SK-N-SH (cell line): ENCODE data around the gene CARD14. TPM values are rescaled to one million over a fixed set of nuclear protein-coding genes. Genes with fewer than 3 reads are reported as not detected.

ENCODE experiments used
- CTCF ChIA-PET: fragments of 300-600, 350-600 bp; formaldehyde crosslinking; extraction: SDS; loops from one replicate; lab custom pipeline; 2021; lab: Yijun Ruan, JAX
- POLR2A ChIA-PET: fragments of 350-600 bp; sonication (Branson Sonifier 250); formaldehyde crosslinking; extraction: SDS; loops from one replicate; lab custom pipeline; 2020; ENCODE audit warnings: antibody characterized with exemption, inconsistent platforms; lab: Yijun Ruan, JAX
- DNase-seq: peaks from one replicate; pipeline ENCODE4 v3.0.0; 2012
- H2AFZ ChIP-seq: fragments of 200-600 bp; sonication (generic); 2 replicates; pipeline ENCODE4 v1.8.1; 2016; ENCODE audit warnings: antibody characterized with exemption, mild to moderate bottlenecking, low read depth
- H3F3A ChIP-seq: fragments of 200-600 bp; sonication (generic); replicated peaks from 2 replicates; pipeline ENCODE3; 2016; ENCODE audit warnings: antibody characterized with exemption, mild to moderate bottlenecking; ENCODE audit not compliant: insufficient read depth
- H3K27ac ChIP-seq, 2 experiments: fragments of 200-500 bp in 1 of 2; fragments of 200-600 bp in 1 of 2; sonication (Bioruptor generic) in 1 of 2; sonication (generic), shearing (Covaris generic) in 1 of 2; 2 replicates each; pipeline versions ENCODE4 v1.5.1 to v1.6.1; 2014 to 2016; ENCODE audit warnings: low read depth in 2 of 2, inconsistent platforms in 1 of 2, low read length in 1 of 2, mild to moderate bottlenecking in 1 of 2, mixed read lengths in 1 of 2
- H3K27me3 ChIP-seq: fragments of 200-600 bp; sonication (generic), shearing (Covaris generic); 2 replicates; pipeline ENCODE4 v1.6.1; 2016; ENCODE audit warnings: mixed run types; ENCODE audit not compliant: insufficient read depth
- H3K36me3 ChIP-seq, 2 experiments: fragments of 200-500 bp in 1 of 2; fragments of 200-600 bp in 1 of 2; sonication (Bioruptor generic) in 1 of 2; sonication (generic) in 1 of 2; replicated peaks in 1 of 2; 2 replicates each; pipeline versions ENCODE3 to v1.5.1; 2014 to 2016; ENCODE audit warnings: low read length in 1 of 2, mild to moderate bottlenecking in 1 of 2; ENCODE audit not compliant: insufficient read depth in 2 of 2, control insufficient read depth in 1 of 2
- H3K4me1 ChIP-seq, 2 experiments: fragments of 200-500 bp in 1 of 2; fragments of 200-600 bp in 1 of 2; sonication (Bioruptor generic) in 1 of 2; sonication (generic), shearing (Covaris generic) in 1 of 2; 2 replicates each; pipeline versions ENCODE4 v1.5.1 to v1.6.1; 2014 to 2016; ENCODE audit warnings: low read depth in 1 of 2, low read length in 1 of 2, mixed run types in 1 of 2; ENCODE audit not compliant: insufficient read depth in 2 of 2, control insufficient read depth in 1 of 2
- H3K4me2 ChIP-seq: fragments of 200-600 bp; sonication (generic), shearing (Covaris generic); 2 replicates; pipeline ENCODE4 v1.6.1; 2017; ENCODE audit warnings: mixed run types
- H3K4me3 ChIP-seq, 2 experiments: fragments of 200-500 bp in 1 of 2; fragments of 200-600 bp in 1 of 2; sonication (Bioruptor generic) in 1 of 2; sonication (generic), shearing (Covaris generic) in 1 of 2; 2 replicates each; pipeline versions ENCODE4 v1.5.1 to v1.8.1; 2014 to 2016; ENCODE audit warnings: low read depth in 2 of 2, inconsistent platforms in 1 of 2, low read length in 1 of 2, mild to moderate bottlenecking in 1 of 2, mixed read lengths in 1 of 2, moderate library complexity in 1 of 2
- H3K79me2 ChIP-seq: fragments of 200-600 bp; sonication (generic); 2 replicates; pipeline ENCODE4 v1.8.1; 2017; ENCODE audit warnings: mild to moderate bottlenecking; ENCODE audit not compliant: insufficient read depth
- H3K9ac ChIP-seq: fragments of 200-600 bp; sonication (generic); 2 replicates; pipeline ENCODE4 v1.6.1; 2017; ENCODE audit warnings: mixed run types
- H3K9me2 ChIP-seq: fragments of 200-600 bp; sonication (generic); 2 replicates; pipeline ENCODE4 v1.6.1; 2017; ENCODE audit warnings: mixed run types
- H3K9me3 ChIP-seq: fragments of 200-600 bp; sonication (generic); 2 replicates; pipeline ENCODE4 v1.6.1; 2017; ENCODE audit warnings: mixed run types, mild to moderate bottlenecking, moderate library complexity
- H4K20me1 ChIP-seq: fragments of 200-600 bp; sonication (generic); 2 replicates; pipeline ENCODE4 v1.6.1; 2017; ENCODE audit warnings: mild to moderate bottlenecking, mixed run types; ENCODE audit not compliant: insufficient read depth
- CHD2 ChIP-seq: fragments of 150-350 bp; IDR thresholded peaks from 2 replicates; pipeline ENCODE4 v1.6.1; 2018; ENCODE audit warnings: low read length; ENCODE audit not compliant: partially characterized antibody
- EZH2phosphoT487 ChIP-seq: fragments of 200-600 bp; sonication (generic); IDR thresholded peaks from 2 replicates; pipeline ENCODE4 v1.6.1; 2017; ENCODE audit warnings: low read depth, mixed run types, mild to moderate bottlenecking, antibody characterized with exemption, moderate library complexity, borderline replicate concordance
- GATA2 ChIP-seq: sonication (generic); formaldehyde crosslinking; IDR thresholded peaks from 2 replicates; pipeline ENCODE4 v1.5.0; 2020; ENCODE audit warnings: mild to moderate bottlenecking, missing genetic modification reagents
- JUND ChIP-seq: IDR thresholded peaks from 2 replicates; pipeline ENCODE4 v1.4.0; 2012
- MXI1 ChIP-seq: IDR thresholded peaks from 2 replicates; pipeline ENCODE4 v1.6.1; 2012; ENCODE audit warnings: mild to moderate bottlenecking, low read depth, low read length, improper control_type of control experiment
- POLR2AphosphoS5 ChIP-seq: IDR thresholded peaks from 2 replicates; pipeline ENCODE4 v1.6.1; 2012; ENCODE audit warnings: low read depth, low read length
- RAD21 ChIP-seq: IDR thresholded peaks from 2 replicates; pipeline ENCODE4 v1.6.1; 2012; ENCODE audit warnings: mild to moderate bottlenecking, low read length
- TCF12 ChIP-seq: IDR thresholded peaks from 2 replicates; pipeline ENCODE4 v1.4.0; 2012
- WGBS: methylation state at CpG from one replicate; pipeline ENCODE4 v1.1.6; 2017; ENCODE audit warnings: low lambda C conversion rate; 5-methylcytosine and 5-hydroxymethylcytosine counted together
- polyA plus RNA-seq, 3 experiments: library from polyadenylated mRNA; depleted of rRNA; stranded (reverse); fragments of >200 nt; gene quantifications; 2 replicates each; pipeline ENCODE4 v1.2.3, GENCODE V29; 2012
- TF ChIP-seq, protein P1 (sequence below): IDR thresholded peaks from 2 replicates; pipeline ENCODE4 v1.6.1; 2012; ENCODE audit warnings: mild to moderate bottlenecking, low read depth, low read length, moderate library complexity
- TF ChIP-seq, protein P2 (sequence below): fragments of 150-350 bp; IDR thresholded peaks from 2 replicates; pipeline ENCODE4 v1.6.1; 2017; ENCODE audit warnings: antibody characterized with exemption, low read length, low read depth, borderline replicate concordance
- TF ChIP-seq, protein P3 (sequence below): fragments of 200-600 bp; sonication (generic); IDR thresholded peaks from 2 replicates; pipeline ENCODE4 v1.6.1; 2017; ENCODE audit warnings: antibody characterized with exemption, mild to moderate bottlenecking, moderate library complexity
- TF ChIP-seq, protein P4 (sequence below): fragments of 150-350 bp; IDR thresholded peaks from 2 replicates; pipeline ENCODE4 v1.6.1; 2016; ENCODE audit warnings: mild to moderate bottlenecking, low read depth, low read length
- TF ChIP-seq, protein P5 (sequence below): IDR thresholded peaks from 2 replicates; pipeline ENCODE4 v1.4.0; 2012; ENCODE audit warnings: low read depth

The CARD14 gene
- polyA plus RNA-seq, 1 of the 3 experiments (the other 2 are of a cell fraction) = 0.05 TPM

DNA sequence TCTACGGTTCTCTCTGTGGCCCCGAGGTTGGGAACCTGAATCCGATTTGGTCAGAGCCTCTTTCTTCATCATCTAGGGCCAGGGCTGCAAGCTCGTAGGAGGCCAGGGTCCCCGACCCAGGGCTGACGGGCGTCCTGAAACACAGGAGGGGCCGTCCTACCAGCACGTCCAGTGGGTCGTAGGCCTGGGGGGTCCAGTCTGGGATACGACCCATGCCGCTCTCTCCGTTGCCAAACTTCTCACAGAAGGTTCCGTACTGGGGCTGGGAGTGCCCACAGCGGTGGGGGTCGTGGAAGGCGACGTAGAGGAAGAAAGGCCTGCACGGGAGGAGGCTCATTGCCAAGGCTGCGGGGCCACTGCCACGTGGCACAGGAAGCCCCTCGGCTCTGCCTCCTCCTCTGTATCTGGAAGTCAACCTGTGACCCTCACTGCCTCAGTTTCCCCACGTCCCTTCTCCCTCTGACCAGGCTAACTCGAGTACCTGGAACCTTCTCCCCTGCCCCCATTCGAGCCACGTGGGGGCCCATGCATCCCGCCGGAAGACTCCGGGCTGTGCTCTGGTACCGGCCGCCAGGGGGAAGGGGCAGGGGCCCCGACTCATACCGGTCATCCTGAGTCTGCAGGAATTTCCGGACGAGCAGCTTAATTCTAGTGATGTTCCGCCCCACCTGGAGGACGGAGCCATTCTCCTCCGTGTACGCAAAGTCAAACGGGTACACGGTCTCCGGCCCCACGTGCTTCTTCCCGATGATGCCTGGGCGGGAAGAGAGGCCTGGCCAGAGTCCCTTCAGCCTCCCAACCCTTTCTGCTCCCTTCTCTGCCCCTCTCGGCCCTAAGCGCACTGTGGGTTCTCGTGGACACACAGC, 44.4 kb downstream of the CARD14 start (continued):
- TF ChIP-seq, protein P1, sequence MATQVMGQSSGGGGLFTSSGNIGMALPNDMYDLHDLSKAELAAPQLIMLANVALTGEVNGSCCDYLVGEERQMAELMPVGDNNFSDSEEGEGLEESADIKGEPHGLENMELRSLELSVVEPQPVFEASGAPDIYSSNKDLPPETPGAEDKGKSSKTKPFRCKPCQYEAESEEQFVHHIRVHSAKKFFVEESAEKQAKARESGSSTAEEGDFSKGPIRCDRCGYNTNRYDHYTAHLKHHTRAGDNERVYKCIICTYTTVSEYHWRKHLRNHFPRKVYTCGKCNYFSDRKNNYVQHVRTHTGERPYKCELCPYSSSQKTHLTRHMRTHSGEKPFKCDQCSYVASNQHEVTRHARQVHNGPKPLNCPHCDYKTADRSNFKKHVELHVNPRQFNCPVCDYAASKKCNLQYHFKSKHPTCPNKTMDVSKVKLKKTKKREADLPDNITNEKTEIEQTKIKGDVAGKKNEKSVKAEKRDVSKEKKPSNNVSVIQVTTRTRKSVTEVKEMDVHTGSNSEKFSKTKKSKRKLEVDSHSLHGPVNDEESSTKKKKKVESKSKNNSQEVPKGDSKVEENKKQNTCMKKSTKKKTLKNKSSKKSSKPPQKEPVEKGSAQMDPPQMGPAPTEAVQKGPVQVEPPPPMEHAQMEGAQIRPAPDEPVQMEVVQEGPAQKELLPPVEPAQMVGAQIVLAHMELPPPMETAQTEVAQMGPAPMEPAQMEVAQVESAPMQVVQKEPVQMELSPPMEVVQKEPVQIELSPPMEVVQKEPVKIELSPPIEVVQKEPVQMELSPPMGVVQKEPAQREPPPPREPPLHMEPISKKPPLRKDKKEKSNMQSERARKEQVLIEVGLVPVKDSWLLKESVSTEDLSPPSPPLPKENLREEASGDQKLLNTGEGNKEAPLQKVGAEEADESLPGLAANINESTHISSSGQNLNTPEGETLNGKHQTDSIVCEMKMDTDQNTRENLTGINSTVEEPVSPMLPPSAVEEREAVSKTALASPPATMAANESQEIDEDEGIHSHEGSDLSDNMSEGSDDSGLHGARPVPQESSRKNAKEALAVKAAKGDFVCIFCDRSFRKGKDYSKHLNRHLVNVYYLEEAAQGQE = no peak
- TF ChIP-seq JUND (no peak), POLR2AphosphoS5 (no peak), MXI1 (no peak), CHD2 (no peak), TCF12 (no peak), EZH2phosphoT487 (no peak)
- TF ChIP-seq, protein P2, sequence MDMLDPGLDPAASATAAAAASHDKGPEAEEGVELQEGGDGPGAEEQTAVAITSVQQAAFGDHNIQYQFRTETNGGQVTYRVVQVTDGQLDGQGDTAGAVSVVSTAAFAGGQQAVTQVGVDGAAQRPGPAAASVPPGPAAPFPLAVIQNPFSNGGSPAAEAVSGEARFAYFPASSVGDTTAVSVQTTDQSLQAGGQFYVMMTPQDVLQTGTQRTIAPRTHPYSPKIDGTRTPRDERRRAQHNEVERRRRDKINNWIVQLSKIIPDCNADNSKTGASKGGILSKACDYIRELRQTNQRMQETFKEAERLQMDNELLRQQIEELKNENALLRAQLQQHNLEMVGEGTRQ = no peak

DNA sequence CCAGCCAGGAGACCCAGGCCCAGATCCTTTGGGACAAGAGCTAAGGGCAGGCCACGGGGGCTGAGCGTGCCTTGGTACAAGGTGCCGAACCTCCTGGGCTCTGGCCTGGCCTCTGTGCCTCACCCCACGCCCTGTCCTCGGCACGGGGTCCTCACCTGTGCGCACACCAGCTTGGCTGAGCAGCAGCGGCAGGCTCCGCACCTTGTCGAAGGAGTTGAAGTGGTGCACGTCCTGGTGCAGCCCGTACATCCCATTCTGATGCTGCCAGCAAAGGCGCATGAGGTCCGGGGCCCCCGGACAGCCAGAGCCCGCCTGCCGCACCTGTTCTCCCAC, 45.0 kb downstream of the CARD14 start:
- Histone ChIP-seq H3F3A (peaks cover 9% of the 10 kb centered on the region), H3K4me2 (no peak overlapping the region), H3K9ac (no peak overlapping the region), H3K79me2 (peaks cover 27% of the 10 kb centered on the region; the same call in 1 of the 2 replicates), H3K4me1 (peaks cover 0 to 15% of the 10 kb centered on the region in 2 experiments; a peak in 1 of 4 replicates), H3K4me3 (no peak overlapping the region), H3K9me3 (no peaks in the 10 kb centered on the region), H3K9me2 (no peaks in the 10 kb centered on the region), H4K20me1 (peaks cover 19% of the 10 kb centered on the region), H3K27ac (no peak overlapping the region), H3K27me3 (no peaks in the 10 kb centered on the region), H2AFZ (no peak overlapping the region), H3K36me3 (peaks cover 27 to 58% of the 10 kb centered on the region in 2 experiments)
- POLR2A ChIA-PET = no interaction called here
- WGBS = 97% methylated on average over 12 of the region's 17 CpGs
- no peak for TF ChIP-seq POLR2AphosphoS5
- TF ChIP-seq, protein P3, sequence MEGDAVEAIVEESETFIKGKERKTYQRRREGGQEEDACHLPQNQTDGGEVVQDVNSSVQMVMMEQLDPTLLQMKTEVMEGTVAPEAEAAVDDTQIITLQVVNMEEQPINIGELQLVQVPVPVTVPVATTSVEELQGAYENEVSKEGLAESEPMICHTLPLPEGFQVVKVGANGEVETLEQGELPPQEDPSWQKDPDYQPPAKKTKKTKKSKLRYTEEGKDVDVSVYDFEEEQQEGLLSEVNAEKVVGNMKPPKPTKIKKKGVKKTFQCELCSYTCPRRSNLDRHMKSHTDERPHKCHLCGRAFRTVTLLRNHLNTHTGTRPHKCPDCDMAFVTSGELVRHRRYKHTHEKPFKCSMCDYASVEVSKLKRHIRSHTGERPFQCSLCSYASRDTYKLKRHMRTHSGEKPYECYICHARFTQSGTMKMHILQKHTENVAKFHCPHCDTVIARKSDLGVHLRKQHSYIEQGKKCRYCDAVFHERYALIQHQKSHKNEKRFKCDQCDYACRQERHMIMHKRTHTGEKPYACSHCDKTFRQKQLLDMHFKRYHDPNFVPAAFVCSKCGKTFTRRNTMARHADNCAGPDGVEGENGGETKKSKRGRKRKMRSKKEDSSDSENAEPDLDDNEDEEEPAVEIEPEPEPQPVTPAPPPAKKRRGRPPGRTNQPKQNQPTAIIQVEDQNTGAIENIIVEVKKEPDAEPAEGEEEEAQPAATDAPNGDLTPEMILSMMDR = no peak
- TF ChIP-seq, protein P4, sequence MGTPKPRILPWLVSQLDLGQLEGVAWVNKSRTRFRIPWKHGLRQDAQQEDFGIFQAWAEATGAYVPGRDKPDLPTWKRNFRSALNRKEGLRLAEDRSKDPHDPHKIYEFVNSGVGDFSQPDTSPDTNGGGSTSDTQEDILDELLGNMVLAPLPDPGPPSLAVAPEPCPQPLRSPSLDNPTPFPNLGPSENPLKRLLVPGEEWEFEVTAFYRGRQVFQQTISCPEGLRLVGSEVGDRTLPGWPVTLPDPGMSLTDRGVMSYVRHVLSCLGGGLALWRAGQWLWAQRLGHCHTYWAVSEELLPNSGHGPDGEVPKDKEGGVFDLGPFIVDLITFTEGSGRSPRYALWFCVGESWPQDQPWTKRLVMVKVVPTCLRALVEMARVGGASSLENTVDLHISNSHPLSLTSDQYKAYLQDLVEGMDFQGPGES = no peak
- TF ChIP-seq, protein P5, sequence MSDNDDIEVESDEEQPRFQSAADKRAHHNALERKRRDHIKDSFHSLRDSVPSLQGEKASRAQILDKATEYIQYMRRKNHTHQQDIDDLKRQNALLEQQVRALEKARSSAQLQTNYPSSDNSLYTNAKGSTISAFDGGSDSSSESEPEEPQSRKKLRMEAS = no peak
- TF ChIP-seq RAD21 = no peak
- no peak for TF ChIP-seq GATA2 (CRISPR knock-in tag)
- CTCF ChIA-PET = no interaction called here
- DNase-seq = no peak
